Measurements from ENCODE around the gene SIAH1. TPM values are rescaled to one million over a fixed set of nuclear protein-coding genes. Genes with fewer than 3 reads are reported as not detected.

The SIAH1 gene
- total and polyA plus RNA-seq, 2 of the 8 experiments (the other 6 are each of a cell fraction or from before 2014, with no cell fraction given) = 19.5 to 33.9 TPM

- no peak overlapping the region for H3K18ac ChIP-seq (ENCODE audit: extremely low read depth, low read length)
- H3K4me3 ChIP-seq (ENCODE audit: extremely low read depth in 1 of 4, insufficient read depth in 2 of 4, low read depth in 3 of 4, low read length in 4 of 4) = no peak overlapping the region
- H3K23ac ChIP-seq (ENCODE audit: insufficient read length) = no peak overlapping the region
- no peaks in the 10 kb centered on the region for H3K23me2 ChIP-seq (ENCODE audit: low read depth, low read length)
- 92% methylated on average over 4 of the region's 5 CpGs; no CpG with 5 or more reads in 1 of the 2 experiments for WGBS, 2 experiments (ENCODE audit: extremely low coverage in 1 of 2, insufficient coverage in 1 of 2, insufficient read length in 1 of 2, insufficient replicate concordance in 2 of 2, low coverage in 1 of 2, low lambda C conversion rate in 2 of 2, missing lambda C conversion rate in 1 of 2)
- H2BK20ac ChIP-seq (ENCODE audit: low read length) = no peak overlapping the region
- no peaks in the 10 kb centered on the region for H3K79me2 ChIP-seq (ENCODE audit: control insufficient read depth in 1 of 2, insufficient read depth in 2 of 2, low read length in 2 of 2)
- H3K56ac ChIP-seq (replicated peaks; ENCODE audit: insufficient read length, low read depth, low read length) = no peak overlapping the region
- H3K27ac ChIP-seq (ENCODE audit: low read depth, low read length) = no peak overlapping the region
- no peaks in the 10 kb centered on the region for H3K9me3 ChIP-seq (ENCODE audit: insufficient read depth in 2 of 2, low read depth in 1 of 2, low read length in 1 of 2)
- no peak for FAIRE-seq
- H3K79me1 ChIP-seq (ENCODE audit: low read depth, low read length) = no peaks in the 10 kb centered on the region
- H2BK120ac ChIP-seq (replicated peaks; ENCODE audit: low read depth, low read length) = no peak overlapping the region
- H2AFZ ChIP-seq (ENCODE audit: low read length) = no peak overlapping the region
- peaks cover 0 to 5% (median 0%) of the 10 kb centered on the region in 4 experiments; a peak in 3 of 7 replicates for H3K4me1 ChIP-seq (replicated peaks in 1 of 4; ENCODE audit: control insufficient read depth in 3 of 4, insufficient read depth in 4 of 4, low read length in 3 of 4)
- H2BK5ac ChIP-seq (ENCODE audit: low read depth, low read length) = no peak overlapping the region
- H2AK5ac ChIP-seq (ENCODE audit: low read depth, low read length) = no peak overlapping the region
- H3K4ac ChIP-seq (replicated peaks; ENCODE audit: insufficient read length, low read depth, low read length) = no peak overlapping the region
- no peak overlapping the region for H4K8ac ChIP-seq (ENCODE audit: extremely low read depth, insufficient read depth, low read length)
- POLR2A ChIA-PET (ENCODE audit: partially characterized antibody) = no interaction called here
- DNase-seq (ENCODE audit: low read depth in 1 of 2, low spot score in 2 of 2) = no peak
- no peak overlapping the region for H3K9ac ChIP-seq (replicated peaks in 1 of 4; ENCODE audit: extremely low read depth in 1 of 4, low read depth in 3 of 4, low read length in 3 of 4)
- H2BK15ac ChIP-seq (ENCODE audit: low read length) = no peak overlapping the region
- H3K36me3 ChIP-seq (ENCODE audit: control insufficient read depth in 2 of 4, insufficient read depth in 4 of 4, low read length in 3 of 4) = no peaks in the 10 kb centered on the region
- H4K5ac ChIP-seq (ENCODE audit: insufficient read length, low read depth, low read length) = no peak overlapping the region
- no peak overlapping the region for H3K14ac ChIP-seq (ENCODE audit: insufficient read length)
- CTCF ChIA-PET (ENCODE audit: partially characterized antibody) = no interaction called here
- H3K4me2 ChIP-seq (ENCODE audit: insufficient read depth in 1 of 2, low read depth in 2 of 2, low read length in 2 of 2) = no peak overlapping the region
- H2BK12ac ChIP-seq (ENCODE audit: low read depth, low read length) = no peak overlapping the region
- H4K20me1 ChIP-seq (replicated peaks in 1 of 2; ENCODE audit: control insufficient read depth in 1 of 2, insufficient read depth in 2 of 2, low read length in 2 of 2) = no peaks in the 10 kb centered on the region
- H4K91ac ChIP-seq (replicated peaks; ENCODE audit: insufficient read length, low read length) = no peak overlapping the region
- H3K27me3 ChIP-seq (replicated peaks in 1 of 4; ENCODE audit: control insufficient read depth in 3 of 4, extremely low read depth in 1 of 4, insufficient read depth in 3 of 4, low read length in 3 of 4) = no peaks in the 10 kb centered on the region
- TF ChIP-seq PHF8 (conservative IDR thresholded peaks at IDR 0.05; ENCODE audit: low read depth, low read length) (no peak), KDM1A (IDR thresholded peaks at IDR 0.05; ENCODE audit: borderline replicate concordance, low read length) (no peak), SIX5 (IDR thresholded peaks at IDR 0.05; ENCODE audit: low read depth, low read length) (no peak), RAD21 (IDR thresholded peaks at IDR 0.05 in 1 of 2, conservative IDR thresholded peaks at IDR 0.05 in 1 of 2; ENCODE audit: low read depth in 2 of 2, low read length in 2 of 2) (no peak), TCF12 (IDR thresholded peaks at IDR 0.05; ENCODE audit: low read depth, low read length) (no peak), CHD1 (IDR thresholded peaks at IDR 0.05; ENCODE audit: low read depth, low read length) (no peak), JUND (IDR thresholded peaks at IDR 0.05; ENCODE audit: low read length) (no peak), ASH2L (IDR thresholded peaks at IDR 0.05; ENCODE audit: low read length) (no peak), GABPA (IDR thresholded peaks at IDR 0.05; ENCODE audit: borderline replicate concordance, insufficient read depth, low read length) (no peak), CBX8 (IDR thresholded peaks at IDR 0.05; ENCODE audit: borderline replicate concordance, low read depth, low read length) (no peak), CHD2 (IDR thresholded peaks at IDR 0.05; ENCODE audit: low read length) (no peak), SUZ12 (IDR thresholded peaks at IDR 0.05; ENCODE audit: low read length) (no peak), EZH2 (IDR thresholded peaks at IDR 0.05; ENCODE audit: low read depth, low read length, severe bottlenecking) (no peak), CREB1 (IDR thresholded peaks at IDR 0.05) (no peak)
Observed at GRCh38 chr16:48433850-48434530, 48.8 kb upstream of the SIAH1 start.

All from H1 (cell line).